Ureter (tissue), 1 donor: Measurements from ENCODE around the gene ATP6V0E2. TPM values are rescaled to one million over a fixed set of nuclear protein-coding genes. Genes with fewer than 3 reads are reported as not detected.
A peak's percentile ranks its signal among the peaks of the same experiment; 100 is the strongest.
"Not testable (repeated sequence)": the region's sequence is repeated elsewhere in the genome, so short reads cannot be mapped to it uniquely, and the experiment has no call there.

Experiments
- DNase-seq: peaks from one replicate; pipeline ENCODE4 v3.0.0-alpha.2; 2020; ENCODE audit warnings: low spot score
- total RNA-seq: library from RNA; stranded (reverse); gene quantifications from one replicate; pipeline ENCODE4 v1.2.4, GENCODE V29; 2023
- donor health status: DM: yes; HTN: yes; CAD: no.

ATP6V0E2 gene
- total RNA-seq, 1 donor from 2014 or later, result 15.0 TPM

DNA sequence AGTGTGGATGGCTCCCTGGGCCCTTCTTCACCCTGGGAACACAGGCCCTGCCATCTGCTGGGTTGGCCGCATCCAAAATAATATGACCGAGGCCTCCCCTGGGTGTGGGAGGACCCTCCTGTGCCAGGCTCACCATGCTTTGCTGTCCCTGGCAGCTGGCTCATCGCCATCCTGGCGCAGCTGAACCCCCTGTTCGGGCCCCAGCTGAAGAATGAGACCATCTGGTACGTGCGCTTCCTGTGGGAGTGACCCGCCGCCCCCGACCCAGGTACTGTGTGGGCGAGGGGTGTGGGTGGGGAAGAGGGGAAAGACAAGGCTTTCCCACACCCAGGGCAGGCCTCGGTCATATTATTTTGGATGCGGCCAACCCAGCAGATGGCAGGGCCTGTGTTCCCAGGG, 4.8 kb downstream of the ATP6V0E2 start:
- no peak for DNase-seq

DNA sequence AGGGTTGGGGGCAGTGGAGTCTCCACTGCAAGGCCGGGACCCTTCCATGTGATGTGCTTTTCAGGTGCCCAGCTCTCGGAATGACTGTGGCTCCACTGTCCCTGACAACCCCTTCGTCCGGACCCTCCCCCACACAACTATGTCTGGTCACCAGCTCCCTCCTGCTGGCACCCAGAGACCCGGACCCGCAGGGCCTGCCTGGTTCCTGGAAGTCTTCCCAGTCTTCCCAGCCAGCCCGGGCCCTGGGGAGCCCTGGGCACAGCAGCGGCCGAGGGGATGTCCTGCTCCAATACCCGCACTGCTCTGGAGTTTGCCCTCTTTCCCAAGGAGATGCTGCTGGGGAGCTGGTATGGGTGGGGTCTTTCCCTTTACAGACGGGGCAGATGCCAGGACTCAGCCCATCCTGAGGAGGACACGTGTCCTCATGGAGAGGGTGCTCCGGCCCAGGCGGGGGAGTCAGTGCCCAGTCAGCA, 5.5 kb downstream of the ATP6V0E2 start:
- no peak for DNase-seq

- DNase-seq, result no peak
Measured at GRCh38 chr7:149879766-149880637, 6.2 kb downstream of the ATP6V0E2 start.

DNA sequence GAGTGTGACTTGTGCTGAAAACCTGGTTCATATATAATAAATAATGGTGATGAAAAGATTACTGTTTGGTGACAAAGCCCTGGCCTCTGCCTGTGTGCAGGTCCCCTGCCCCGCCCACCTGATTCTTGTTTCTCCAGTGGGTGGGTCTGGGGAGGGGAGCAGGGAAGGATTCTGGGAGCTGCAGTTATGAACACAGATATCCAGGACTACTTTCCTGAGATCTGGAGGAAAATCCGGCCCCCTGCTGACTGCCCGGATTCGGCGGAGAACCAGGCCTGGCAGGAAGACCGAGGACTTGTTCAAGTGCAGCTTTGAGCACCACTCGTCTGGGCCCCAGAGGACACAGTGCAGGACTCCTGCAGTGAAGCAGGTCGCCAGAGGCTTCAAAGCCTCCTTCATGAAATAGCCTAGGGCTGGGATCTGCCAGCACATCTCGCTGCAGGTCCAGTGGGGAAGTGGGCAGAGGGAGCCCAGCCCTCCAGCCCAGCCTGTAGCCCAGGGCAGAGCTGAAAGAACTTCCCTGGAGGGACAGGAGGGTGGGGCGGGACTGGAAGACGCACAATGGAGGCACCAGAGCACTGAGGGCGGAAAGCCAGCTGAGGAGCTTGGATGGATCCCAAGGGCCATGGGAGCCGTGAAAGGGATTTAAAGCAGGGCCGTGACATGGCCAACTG, 7.0 kb downstream of the ATP6V0E2 start:
- no peak for DNase-seq

DNA sequence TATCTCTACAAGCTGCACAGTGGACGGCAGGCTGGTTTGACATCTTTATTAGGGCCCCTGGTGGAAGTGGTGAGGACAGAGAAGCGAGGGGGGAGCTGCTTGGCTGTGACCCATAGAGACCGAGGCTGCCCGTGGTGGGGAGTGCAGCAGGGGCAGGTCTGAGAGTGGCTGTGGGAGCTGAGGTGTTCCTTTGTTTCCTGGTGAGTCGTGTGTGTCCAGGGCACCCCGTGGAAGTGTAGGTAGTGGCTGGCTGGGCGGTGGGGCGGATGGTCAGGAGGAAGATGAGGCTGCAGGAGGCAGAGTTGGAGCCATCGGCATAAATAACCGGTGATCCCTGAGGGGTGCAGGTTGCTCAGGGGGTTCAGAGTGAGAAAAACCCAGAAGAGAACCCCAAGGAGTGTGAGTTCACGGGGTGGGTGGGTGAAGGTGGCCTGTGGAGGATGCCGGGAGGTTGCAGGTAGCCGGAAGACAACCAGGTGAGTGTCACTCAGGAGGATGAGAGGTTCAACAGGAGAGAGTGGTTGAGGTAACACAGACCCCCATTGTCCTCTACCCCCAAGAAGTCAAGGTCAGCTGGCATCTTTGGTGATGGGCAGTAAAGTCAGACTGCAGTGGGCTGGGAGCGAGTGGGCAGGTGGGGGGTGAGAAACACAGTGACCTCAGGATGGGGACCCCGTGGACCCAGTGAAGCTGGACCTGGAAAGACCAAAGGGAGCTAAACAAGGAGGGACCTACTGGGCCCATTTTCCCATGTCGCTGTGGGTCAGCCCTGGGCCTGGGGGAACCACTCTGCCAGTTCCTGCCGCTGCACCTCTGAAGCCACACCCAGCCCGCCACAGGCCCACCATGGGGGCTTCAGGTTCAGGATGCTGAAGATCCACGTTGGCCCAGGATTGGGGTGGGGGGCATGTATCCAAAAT, 7.8 kb downstream of the ATP6V0E2 start:
- no peak for DNase-seq

- no peak for DNase-seq
Measured at GRCh38 chr7:149882248-149883047, 8.7 kb downstream of the ATP6V0E2 start.

GRCh38 chr7:149883048-149883438, 9.3 kb downstream of the ATP6V0E2 start:
- DNase-seq, result no peak

DNA sequence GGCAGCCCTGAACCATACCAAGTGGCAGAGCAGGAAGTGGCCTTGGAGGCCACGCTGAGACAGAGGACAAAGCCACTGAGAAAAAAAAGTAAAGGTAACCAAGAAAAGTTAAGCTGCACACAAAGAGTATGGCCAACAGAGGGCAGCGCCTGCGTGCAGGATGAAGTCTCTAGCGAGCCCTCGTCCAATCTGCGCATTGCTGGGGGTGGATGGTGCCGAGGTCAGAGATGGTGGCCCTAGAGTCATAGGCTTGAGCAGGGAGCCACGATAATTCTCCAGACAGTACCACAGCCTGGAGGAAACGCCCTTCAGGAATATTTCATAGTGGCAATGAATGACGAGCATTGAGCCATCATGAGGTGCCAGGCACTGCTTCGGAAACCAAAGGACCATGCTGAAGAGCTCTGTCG, 9.7 kb downstream of the ATP6V0E2 start:
- DNase-seq, result peak; percentile 72

- no peak for DNase-seq
Measured at GRCh38 chr7:149884016-149884415, 10.2 kb downstream of the ATP6V0E2 start.

DNA sequence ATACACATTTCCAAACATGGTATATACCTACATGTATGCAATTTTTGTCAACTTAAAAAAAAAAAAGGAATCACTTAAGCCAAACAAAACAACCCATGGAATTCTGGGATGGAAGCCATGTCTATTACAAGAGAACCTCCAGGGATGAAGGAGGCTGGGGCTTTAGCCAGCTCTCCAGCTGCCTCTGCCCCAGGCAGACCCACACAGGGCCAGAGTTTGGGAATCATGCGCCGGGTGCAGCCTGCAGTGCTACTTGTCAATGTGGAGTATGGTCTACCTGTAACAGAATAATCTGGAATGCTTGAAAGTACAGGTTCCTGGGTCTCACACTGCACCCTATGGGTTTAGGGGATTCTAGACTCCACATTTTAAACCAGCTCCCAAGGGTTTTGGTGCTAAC, 10.8 kb downstream of the ATP6V0E2 start:
- DNase-seq, result no peak

DNA sequence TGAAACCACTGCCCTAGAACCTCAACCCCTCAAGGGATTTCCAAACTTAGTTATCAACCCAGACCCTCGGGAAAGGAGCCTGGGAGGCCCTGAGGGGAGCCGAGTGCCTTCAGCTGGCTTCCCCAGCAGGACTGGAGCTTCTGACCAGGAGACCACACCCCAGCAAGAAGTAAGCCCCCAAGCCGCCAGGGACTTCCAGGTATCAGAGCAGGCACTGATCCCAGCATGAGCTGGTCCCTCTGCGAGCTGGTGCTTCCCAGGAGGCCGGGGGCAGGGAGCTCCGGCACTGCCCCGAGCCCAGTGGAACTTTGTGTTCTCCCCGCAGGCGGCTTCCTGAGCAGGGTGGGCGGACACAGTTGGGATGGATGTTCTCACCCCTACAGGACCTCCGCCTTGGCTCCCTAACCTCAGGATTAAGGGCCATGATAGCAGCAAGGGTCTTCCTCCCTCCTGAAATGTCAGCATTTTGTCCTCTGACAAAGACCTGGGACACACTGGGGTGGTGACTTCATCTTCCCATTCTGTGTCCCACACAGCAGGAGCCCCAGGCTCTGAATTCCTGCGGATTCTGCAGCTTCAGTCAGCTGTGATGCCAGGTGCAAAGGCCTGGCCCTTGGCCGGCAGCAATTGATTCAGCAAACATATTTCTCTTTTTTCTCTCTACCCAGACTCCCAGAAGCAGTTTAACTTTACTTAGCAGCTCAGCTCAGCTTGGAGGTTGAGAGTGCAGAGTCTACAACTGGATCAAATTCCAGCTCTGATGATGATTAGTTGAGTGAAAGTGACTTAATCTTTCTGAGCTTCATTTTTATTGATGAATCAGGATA, 11.6 kb downstream of the ATP6V0E2 start:
- no peak for DNase-seq

GRCh38 chr7:149886018-149886415, 12.2 kb downstream of the ATP6V0E2 start:
- DNase-seq, result no peak

DNA sequence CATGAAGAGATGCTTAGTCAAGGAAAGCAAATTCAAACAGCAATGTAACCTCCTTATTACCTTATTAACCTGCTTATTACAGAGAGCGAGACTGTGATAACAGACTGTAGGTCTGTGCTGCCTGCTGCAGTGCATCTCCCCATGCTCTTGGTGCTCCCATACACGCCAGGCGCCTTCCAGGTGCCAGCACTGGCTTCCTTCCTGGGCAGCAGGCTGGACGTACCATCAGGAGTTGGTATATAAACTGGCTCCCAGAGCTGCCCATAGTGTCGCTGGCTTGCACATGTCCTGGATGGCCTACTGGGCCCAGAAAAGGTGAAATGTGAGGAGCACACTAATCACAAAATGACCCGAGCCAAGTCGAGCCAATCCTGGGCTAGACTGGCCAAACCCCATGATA, 13.5 kb downstream of the ATP6V0E2 start:
- DNase-seq, result no peak

- not testable (repeated sequence) for DNase-seq
Measured at GRCh38 chr7:149890715-149891114, 16.9 kb downstream of the ATP6V0E2 start.

GRCh38 chr7:149894957-149895356, 21.2 kb downstream of the ATP6V0E2 start:
- DNase-seq, result not testable (repeated sequence)

DNA sequence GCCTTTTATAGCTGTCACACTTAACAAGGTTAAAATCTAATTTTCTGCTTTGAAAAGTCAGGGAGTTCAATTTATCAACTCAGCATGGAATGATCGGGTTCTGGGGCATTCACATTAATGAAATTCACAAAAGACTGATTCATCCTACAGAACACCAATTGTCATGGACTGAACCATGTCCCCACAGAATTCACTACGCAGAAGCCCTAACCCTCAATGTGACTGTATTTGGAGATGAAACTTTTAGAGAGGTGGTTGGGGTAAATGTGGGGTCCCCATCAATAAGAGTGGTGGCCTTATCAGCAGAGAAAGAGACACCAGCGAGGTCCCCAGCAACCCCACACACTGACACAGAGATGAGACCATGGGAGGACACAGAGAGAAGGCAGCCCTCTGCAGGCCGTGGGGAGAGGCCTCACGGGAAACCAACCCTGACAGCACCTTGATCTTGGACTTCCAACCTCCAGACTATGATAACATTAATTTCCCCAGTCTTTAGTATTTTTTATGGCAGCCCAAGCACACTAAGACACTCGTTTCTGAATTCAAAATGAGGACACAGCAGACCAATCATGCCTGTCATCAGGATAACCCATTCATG, 34.1 kb downstream of the ATP6V0E2 start:
- DNase-seq, result not testable (repeated sequence)

GRCh38 chr7:149910219-149910618, 36.5 kb downstream of the ATP6V0E2 start:
- DNase-seq, result not testable (repeated sequence)

DNA sequence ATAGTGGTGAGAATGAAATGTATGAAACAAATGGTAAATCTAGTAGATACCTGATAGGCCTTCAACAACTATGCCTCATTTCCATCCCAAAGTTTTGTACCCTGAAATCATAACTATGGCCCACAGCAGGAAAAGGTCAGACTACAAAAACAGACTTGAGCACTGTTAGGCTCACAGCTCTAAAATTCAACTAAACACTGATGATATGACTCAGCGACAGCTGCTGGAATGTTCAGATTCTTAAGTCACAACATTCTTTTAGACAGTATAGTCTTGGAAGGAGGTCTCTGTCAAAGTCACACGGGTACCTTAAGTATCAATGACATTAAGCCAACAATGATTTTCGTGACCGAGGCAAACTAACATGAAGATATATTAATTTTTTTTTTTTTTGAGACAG, 38.4 kb downstream of the ATP6V0E2 start:
- not testable (repeated sequence) for DNase-seq

- not testable (repeated sequence) for DNase-seq
Measured at GRCh38 chr7:149926414-149926813, 52.6 kb downstream of the ATP6V0E2 start.
